OCI-LY7 (cell line): Measurements from ENCODE around the gene NIPBL. TPM values are rescaled to one million over a fixed set of nuclear protein-coding genes. Genes with fewer than 3 reads are reported as not detected.

Source experiments
- BruUV-seq: library from RNA; stranded (reverse); fragments of 400-500 nt; replicated peaks from 2 replicates; lab custom pipeline; 2021; lab: Mats Ljungman, UMichigan
- CTCF ChIA-PET: fragments of 300-600 bp; sonication (Branson Sonifier 250); formaldehyde crosslinking; loops from one replicate; lab custom pipeline; 2022; ENCODE audit warnings: antibody characterized with exemption; ENCODE audit not compliant: unreplicated experiment; lab: Charles Lee
- POLR2A ChIA-PET: fragments of 300-600 bp; sonication (Branson Sonifier 250); formaldehyde crosslinking; loops from one replicate; lab custom pipeline; 2022; ENCODE audit warnings: antibody characterized with exemption; lab: Charles Lee
- DNase-seq: peaks from one replicate; pipeline ENCODE4 v3.0.0-alpha.2; 2015; ENCODE audit warnings: low spot score
- H2AFZ ChIP-seq: fragments of 200-600 bp; sonication (generic), shearing (Covaris generic); 2 replicates; pipeline ENCODE4 v1.6.1; 2014; ENCODE audit warnings: mild to moderate bottlenecking, antibody characterized with exemption, low read length, moderate library complexity
- H3K27ac ChIP-seq: fragments of 200-600 bp; sonication (generic); 2 replicates; pipeline ENCODE4 v1.5.1; 2014; ENCODE audit warnings: mixed run types, low read depth, mild to moderate bottlenecking, moderate library complexity, low read length, inconsistent platforms; ENCODE audit not compliant: poor library complexity, severe bottlenecking
- H3K36me3 ChIP-seq: fragments of 200-600 bp; sonication (generic); 2 replicates; pipeline ENCODE4 v1.6.1; 2014; ENCODE audit warnings: mild to moderate bottlenecking, antibody characterized with exemption, low read length, moderate library complexity, mixed read lengths; ENCODE audit not compliant: insufficient read depth
- H3K4me1 ChIP-seq: fragments of 200-600 bp; sonication (generic); 2 replicates; pipeline ENCODE4 v1.5.1; 2014; ENCODE audit warnings: mild to moderate bottlenecking, low read length; ENCODE audit not compliant: insufficient read depth, poor library complexity, severe bottlenecking
- H3K4me2 ChIP-seq: fragments of 200-600 bp; sonication (generic); 2 replicates; pipeline ENCODE4 v1.6.1; 2014; ENCODE audit warnings: mild to moderate bottlenecking, low read length
- H3K4me3 ChIP-seq: fragments of 200-600 bp; sonication (generic); 2 replicates; pipeline ENCODE4 v1.5.1; 2014; ENCODE audit warnings: mild to moderate bottlenecking, low read depth, low read length; ENCODE audit not compliant: poor library complexity, severe bottlenecking
- H3K79me2 ChIP-seq: fragments of 200-600 bp; sonication (generic); 2 replicates; pipeline ENCODE4 v1.6.1; 2016; ENCODE audit warnings: low read depth, mild to moderate bottlenecking, low read length, moderate library complexity, mixed read lengths; ENCODE audit not compliant: insufficient read depth
- H3K9me2 ChIP-seq: fragments of 200-600 bp; sonication (generic); 2 replicates; pipeline ENCODE4 v1.6.1; 2016; ENCODE audit warnings: mild to moderate bottlenecking, low read length, mixed read lengths; ENCODE audit not compliant: insufficient read depth
- H3K9me3 ChIP-seq: fragments of 200-600 bp; sonication (generic); 2 replicates; pipeline ENCODE4 v1.6.1; 2014; ENCODE audit warnings: mild to moderate bottlenecking, mixed run types, low read length, mixed read lengths
- H4K20me1 ChIP-seq: fragments of 200-600 bp; sonication (generic); 2 replicates; pipeline ENCODE4 v1.6.1; 2014; ENCODE audit warnings: mild to moderate bottlenecking, antibody characterized with exemption, low read length, moderate library complexity, mixed read lengths; ENCODE audit not compliant: insufficient read depth
- CTCF ChIP-seq: fragments of 200-600 bp; sonication (generic); conservative IDR thresholded peaks from 2 replicates; pipeline ENCODE4 v1.5.1; 2014; ENCODE audit warnings: mild to moderate bottlenecking, antibody characterized with exemption, low read length, moderate library complexity, mixed read lengths
- EZH2phosphoT487 ChIP-seq: fragments of 200-600 bp; sonication (generic); IDR thresholded peaks from 2 replicates; pipeline ENCODE4 v1.6.1; 2018; ENCODE audit warnings: low read depth, borderline replicate concordance, mild to moderate bottlenecking, mixed run types, antibody characterized with exemption, low read length, moderate library complexity, mixed read lengths
- intact Hi-C: fragments of 100-400 bp; cut with micrococcal nuclease; formaldehyde crosslinking; loops from one replicate; pipeline ENCODE4 v1.10.0; 2022; ENCODE audit not compliant: unreplicated experiment
- total RNA-seq, 2 experiments: library from RNA; depleted of rRNA in 1 of 2; stranded (reverse); fragments of >200 nt in 1 of 2; shearing (Covaris generic) in 1 of 2; gene quantifications; 2 replicates each; pipeline ENCODE4 v1.2.3, GENCODE V29; 2014 to 2022

The NIPBL gene
- total RNA-seq, 2 experiments from 2014 or later, result 24.9 to 56.1 TPM

- no peak for DNase-seq
- Histone ChIP-seq H3K79me2 (peaks cover 72% of the 10 kb centered on the region), H3K27ac (no peak overlapping the region), H2AFZ (no peak overlapping the region), H3K36me3 (no peaks in the 10 kb centered on the region), H3K9me3 (no peaks in the 10 kb centered on the region), H3K4me3 (no peak overlapping the region), H4K20me1 (peaks cover 38% of the 10 kb centered on the region), H3K9me2 (no peaks in the 10 kb centered on the region), H3K4me1 (no peaks in the 10 kb centered on the region), H3K4me2 (no peak overlapping the region)
- ChIA-PET POLR2A (interaction anchor here (0.6 to 1.6 kb wide), 3 partner anchors 9 to 292 kb away, joined by 3 to 6 read pairs (median 3); no protein-coding TSS in a partner anchor), CTCF (no interaction called here)
- BruUV-seq, result no TSS peak
- TF ChIP-seq EZH2phosphoT487 (no peak), CTCF (no peak)
- intact Hi-C loops, result no loop called here
Observed at GRCh38 chr5:36946101-36946500, 69.5 kb downstream of the NIPBL start.

GRCh38 chr5:36948041-36948440 is 71.5 kb downstream of the NIPBL start:
- no peaks in the 10 kb centered on the region for H3K9me3 ChIP-seq
- no peak overlapping the region for H3K4me2 ChIP-seq
- no peak overlapping the region for H3K4me3 ChIP-seq
- intact Hi-C loops, result no loop called here
- peaks cover 52% of the 10 kb centered on the region for H4K20me1 ChIP-seq
- POLR2A ChIA-PET, result interaction anchor here (0.6 kb wide), 2 partner anchors 76 to 218 kb away, joined by 3 to 4 read pairs; no protein-coding TSS in a partner anchor
- no peak overlapping the region for H2AFZ ChIP-seq
- TF ChIP-seq EZH2phosphoT487 (no peak), CTCF (no peak)
- CTCF ChIA-PET, result no interaction called here
- no peaks in the 10 kb centered on the region for H3K36me3 ChIP-seq
- peaks cover 82% of the 10 kb centered on the region for H3K79me2 ChIP-seq
- no peak for DNase-seq
- BruUV-seq, result no TSS peak
- H3K4me1 ChIP-seq, result peaks cover 9% of the 10 kb centered on the region
- no peak overlapping the region for H3K27ac ChIP-seq
- H3K9me2 ChIP-seq, result no peaks in the 10 kb centered on the region

- Histone ChIP-seq H2AFZ (no peak overlapping the region), H3K4me3 (no peak overlapping the region), H3K36me3 (no peaks in the 10 kb centered on the region), H3K27ac (no peak overlapping the region), H3K9me3 (no peaks in the 10 kb centered on the region), H3K9me2 (no peaks in the 10 kb centered on the region), H3K79me2 (peaks cover 85% of the 10 kb centered on the region), H3K4me2 (no peak overlapping the region), H3K4me1 (peaks cover 9% of the 10 kb centered on the region), H4K20me1 (peaks cover 52% of the 10 kb centered on the region)
- no peak for DNase-seq
- BruUV-seq, result no TSS peak
- no peak for TF ChIP-seq EZH2phosphoT487
- no peak for TF ChIP-seq CTCF
- intact Hi-C loops, result no loop called here
- POLR2A ChIA-PET, result no interaction called here
- CTCF ChIA-PET, result no interaction called here
Observed at GRCh38 chr5:36948650-36949049, 72.1 kb downstream of the NIPBL start.
